Activated CD4-positive, alpha-beta T cell treated with anti-CD3 and anti-CD28 coated beads for 36 hours (primary cell): ENCODE results near the gene PRCP. TPM values are rescaled to one million over a fixed set of nuclear protein-coding genes. Genes with fewer than 3 reads are reported as not detected.
"Not testable (repeated sequence)": the region's sequence is repeated elsewhere in the genome, so short reads cannot be mapped to it uniquely, and the experiment has no call there.

Experiments
- ATAC-seq: fragments of 200-7000 bp; cut with Tn5 transposase; one replicate; pipeline ENCODE4 v1.10.0; 2021; ENCODE audit warnings: mild to moderate bottlenecking, moderate library complexity
- CTCF ChIA-PET: fragments of 350-600 bp; sonication (Branson Sonifier 250); formaldehyde crosslinking; loops from one replicate; lab custom pipeline; 2021; ENCODE audit warnings: antibody characterized with exemption; lab: Charles Lee
- POLR2A ChIA-PET: fragments of 350-600 bp; sonication (Branson Sonifier 250); formaldehyde crosslinking; loops from one replicate; lab custom pipeline; 2021; ENCODE audit warnings: antibody characterized with exemption, inconsistent platforms; lab: Charles Lee
- DNase-seq: peaks from one replicate; pipeline ENCODE4 v3.0.0-alpha.2; 2020
- H3K27ac Mint-ChIP-seq: one replicate; pipeline ENCODE4 v1.8.0; 2021; ENCODE audit warnings: mixed read lengths
- H3K27me3 Mint-ChIP-seq: one replicate; pipeline ENCODE4 v1.8.0; 2021; ENCODE audit warnings: mixed read lengths
- H3K36me3 Mint-ChIP-seq: one replicate; pipeline ENCODE4 v1.8.0; 2021; ENCODE audit warnings: low read depth, mixed read lengths
- H3K4me1 Mint-ChIP-seq: one replicate; pipeline ENCODE4 v1.8.0; 2021; ENCODE audit warnings: mixed read lengths
- H3K4me3 Mint-ChIP-seq: one replicate; pipeline ENCODE4 v1.8.0; 2021; ENCODE audit warnings: mild to moderate bottlenecking, moderate library complexity, mixed read lengths
- H3K9me3 Mint-ChIP-seq: one replicate; pipeline ENCODE4 v1.8.0; 2021; ENCODE audit warnings: low read depth, mixed read lengths
- intact Hi-C, 2 experiments: fragments of 100-400 bp; cut with DNase I in 1 of 2; cut with micrococcal nuclease in 1 of 2; formaldehyde crosslinking; loops; one replicate each; pipeline versions ENCODE4 v1.14.2 to v1.15.1; 2022 to 2024; cut with DNase I, micrococcal nuclease
- total RNA-seq, 2 experiments: library from RNA; stranded (reverse); gene quantifications; one replicate each; pipeline ENCODE4 v1.2.3, GENCODE V29; 2021

Gene PRCP
- 10 to 100 TPM; 18.2 to 23.4 TPM for total RNA-seq

- H3K4me3 Mint-ChIP-seq, result peak within 1 kb of the TSS; percentile 91
- CTCF ChIA-PET, result interaction anchor here (0.5 to 2.5 kb wide), 19 partner anchors 11 to 385 kb away, joined by 3 to 17 read pairs (median 5); partner anchors contain the start of genes ANKRD42, CCDC90B, PCF11 and RAB30
- no peaks in the 10 kb centered on the region for H3K36me3 Mint-ChIP-seq
- H3K27ac Mint-ChIP-seq, result peak within 1 kb of the TSS; percentile 100
- peak; percentile 85 for ATAC-seq
- DNase-seq, result peak; percentile 97
- H3K9me3 Mint-ChIP-seq, result no peaks in the 10 kb centered on the region
- H3K4me1 Mint-ChIP-seq, result peaks cover 44% of the 10 kb centered on the region
- intact Hi-C loops, result loop anchor here (1.0 to 5.0 kb wide), 10 partner anchors 20 to 386 kb away; partner anchors contain the start of genes ANKRD42 (in 2 of the 2), CCDC90B (in 2 of the 2) and RAB30 (in 2 of the 2)
- no peaks in the 10 kb centered on the region for H3K27me3 Mint-ChIP-seq
- POLR2A ChIA-PET, result interaction anchor here (0.5 to 2.8 kb wide), 13 partner anchors 20 to 385 kb away, joined by 3 to 18 read pairs (median 6); partner anchors contain the start of genes CCDC90B, PCF11 and RAB30
Measured at GRCh38 chr11:82900277-82901164, at the start of gene PRCP. Gene PRCP, minus strand, starts transcription at chr11:82900430. Its CDS starts 28 bp downstream, at chr11:82900402.

GRCh38 chr11:82949352-82949751 lies 49.1 kb upstream of the PRCP start:
- no peak overlapping the region for H3K4me3 Mint-ChIP-seq
- POLR2A ChIA-PET, result no interaction called here
- CTCF ChIA-PET, result no interaction called here
- ATAC-seq (no peak), DNase-seq (no peak)
- H3K4me1 Mint-ChIP-seq, result peaks cover 3% of the 10 kb centered on the region
- H3K36me3 Mint-ChIP-seq, result peaks cover 20% of the 10 kb centered on the region
- no peaks in the 10 kb centered on the region for H3K27me3 Mint-ChIP-seq
- intact Hi-C loops, result no loop called here
- no peak overlapping the region for H3K27ac Mint-ChIP-seq
- H3K9me3 Mint-ChIP-seq, result peaks cover 20% of the 10 kb centered on the region

- no peak for DNase-seq
- CTCF ChIA-PET, result interaction anchor here (0.9 to 2.0 kb wide), 3 partner anchors 17 to 119 kb away, joined by 4 to 5 read pairs (median 5); no protein-coding TSS in a partner anchor
- intact Hi-C loops, result no loop called here
- Mint-ChIP-seq H3K4me1 (peaks cover 3% of the 10 kb centered on the region), H3K4me3 (no peak overlapping the region), H3K36me3 (peaks cover 4% of the 10 kb centered on the region), H3K9me3 (peaks cover 7% of the 10 kb centered on the region), H3K27me3 (no peaks in the 10 kb centered on the region), H3K27ac (no peak overlapping the region)
- POLR2A ChIA-PET, result no interaction called here
- ATAC-seq, result no peak
Measured at GRCh38 chr11:82945682-82946081, 45.5 kb upstream of the PRCP start.

GRCh38 chr11:82945041-82945440 lies 44.8 kb upstream of the PRCP start:
- H3K4me1 Mint-ChIP-seq, DNase-seq, H3K4me3 Mint-ChIP-seq, H3K36me3 Mint-ChIP-seq, H3K27ac Mint-ChIP-seq, H3K9me3 Mint-ChIP-seq, intact Hi-C loops, POLR2A ChIA-PET, H3K27me3 Mint-ChIP-seq: not testable (repeated sequence)
- CTCF ChIA-PET, result interaction anchor here (2.0 kb wide), 1 partner anchor 18 kb away, joined by 5 read pairs; no protein-coding TSS in a partner anchor
- peak; percentile 23 for ATAC-seq

- no peak overlapping the region for H3K27ac Mint-ChIP-seq
- ATAC-seq (no peak), DNase-seq (no peak)
- CTCF ChIA-PET, result interaction anchor here (0.6 kb wide), 1 partner anchor 48 kb away, joined by 3 read pairs; no protein-coding TSS in a partner anchor
- peaks cover 4% of the 10 kb centered on the region for H3K36me3 Mint-ChIP-seq
- no peak overlapping the region for H3K4me3 Mint-ChIP-seq
- intact Hi-C loops, result no loop called here
- no peaks in the 10 kb centered on the region for H3K27me3 Mint-ChIP-seq
- H3K9me3 Mint-ChIP-seq, result peaks cover 10% of the 10 kb centered on the region
- POLR2A ChIA-PET, result no interaction called here
- H3K4me1 Mint-ChIP-seq, result peaks cover 3% of the 10 kb centered on the region
Measured at GRCh38 chr11:82944198-82944597, 44.0 kb upstream of the PRCP start.

- H3K27ac Mint-ChIP-seq, DNase-seq, H3K4me1 Mint-ChIP-seq, intact Hi-C loops, H3K27me3 Mint-ChIP-seq, H3K4me3 Mint-ChIP-seq, H3K36me3 Mint-ChIP-seq, ATAC-seq, H3K9me3 Mint-ChIP-seq: not testable (repeated sequence)
- CTCF ChIA-PET, result interaction anchor here (1.1 kb wide), 1 partner anchor 12 kb away, joined by 3 read pairs; no protein-coding TSS in a partner anchor
- POLR2A ChIA-PET, result interaction anchor here (0.6 kb wide), 1 partner anchor 19 kb away, joined by 3 read pairs; no protein-coding TSS in a partner anchor
Measured at GRCh38 chr11:82943430-82943829, 43.2 kb upstream of the PRCP start.

GRCh38 chr11:82942376-82942775 lies 42.1 kb upstream of the PRCP start:
- POLR2A ChIA-PET, result interaction anchor here (0.7 kb wide), 1 partner anchor 122 kb away, joined by 9 read pairs; no protein-coding TSS in a partner anchor
- CTCF ChIA-PET, result interaction anchor here (0.7 to 1.3 kb wide), 4 partner anchors 13 to 306 kb away, joined by 3 read pairs; no protein-coding TSS in a partner anchor
- ATAC-seq (no peak), DNase-seq (no peak)
- H3K27me3 Mint-ChIP-seq, result no peaks in the 10 kb centered on the region
- no peak overlapping the region for H3K4me3 Mint-ChIP-seq
- H3K27ac Mint-ChIP-seq, result no peak overlapping the region
- intact Hi-C loops, result no loop called here
- peaks cover 10% of the 10 kb centered on the region for H3K9me3 Mint-ChIP-seq
- H3K36me3 Mint-ChIP-seq, result peaks cover 4% of the 10 kb centered on the region
- H3K4me1 Mint-ChIP-seq, result peaks cover 3% of the 10 kb centered on the region

GRCh38 chr11:82939456-82939855 lies 39.2 kb upstream of the PRCP start:
- Mint-ChIP-seq H3K9me3 (peaks cover 10% of the 10 kb centered on the region), H3K4me3 (no peak overlapping the region), H3K4me1 (no peaks in the 10 kb centered on the region), H3K27me3 (no peaks in the 10 kb centered on the region), H3K36me3 (peaks cover 15% of the 10 kb centered on the region), H3K27ac (no peak overlapping the region)
- intact Hi-C loops, result no loop called here
- ChIA-PET CTCF (interaction anchor here (0.8 to 3.5 kb wide), 2 partner anchors 13 to 14 kb away, joined by 3 to 11 read pairs; no protein-coding TSS in a partner anchor), POLR2A (no interaction called here)
- no peak for DNase-seq
- no peak for ATAC-seq

GRCh38 chr11:82937554-82937953 lies 37.3 kb upstream of the PRCP start:
- Mint-ChIP-seq H3K27ac (no peak overlapping the region), H3K4me3 (no peak overlapping the region), H3K27me3 (no peaks in the 10 kb centered on the region), H3K4me1 (peaks cover 8% of the 10 kb centered on the region), H3K9me3 (peaks cover 10% of the 10 kb centered on the region), H3K36me3 (peaks cover 31% of the 10 kb centered on the region)
- CTCF ChIA-PET, result interaction anchor here (3.5 kb wide), 1 partner anchor 11 kb away, joined by 11 read pairs; no protein-coding TSS in a partner anchor
- DNase-seq (no peak), ATAC-seq (no peak)
- POLR2A ChIA-PET, result no interaction called here
- intact Hi-C loops, result no loop called here

- ChIA-PET CTCF (interaction anchor here (3.5 kb wide), 1 partner anchor 9 kb away, joined by 11 read pairs; no protein-coding TSS in a partner anchor), POLR2A (no interaction called here)
- no peak overlapping the region for H3K27ac Mint-ChIP-seq
- H3K36me3 Mint-ChIP-seq, result peaks cover 40% of the 10 kb centered on the region
- peaks cover 20% of the 10 kb centered on the region for H3K4me1 Mint-ChIP-seq
- intact Hi-C loops, result no loop called here
- H3K9me3 Mint-ChIP-seq, result peaks cover 6% of the 10 kb centered on the region
- ATAC-seq (no peak), DNase-seq (no peak)
- H3K27me3 Mint-ChIP-seq, result no peaks in the 10 kb centered on the region
- H3K4me3 Mint-ChIP-seq, result no peak overlapping the region
Measured at GRCh38 chr11:82936261-82936660, 36.0 kb upstream of the PRCP start.

- intact Hi-C loops, result no loop called here
- ATAC-seq (no peak), DNase-seq (no peak)
- no peak overlapping the region for H3K4me3 Mint-ChIP-seq
- H3K27ac Mint-ChIP-seq, result no peak overlapping the region
- ChIA-PET POLR2A (no interaction called here), CTCF (no interaction called here)
- H3K9me3 Mint-ChIP-seq, result no peaks in the 10 kb centered on the region
- no peaks in the 10 kb centered on the region for H3K27me3 Mint-ChIP-seq
- peaks cover 53% of the 10 kb centered on the region for H3K36me3 Mint-ChIP-seq
- H3K4me1 Mint-ChIP-seq, result peaks cover 21% of the 10 kb centered on the region
Measured at GRCh38 chr11:82932564-82932963, 32.3 kb upstream of the PRCP start.
